Stimulated activated CD4-positive, alpha-beta T cell treated with anti-CD3 and anti-CD28 coated beads, Interleukin-4, amount 100 ng/mL, for 48 hours (primary cell): ENCODE data around the gene LIN7C.

Source experiments
- DNase-seq, 2 donors: peaks; one replicate each; pipeline ENCODE4 v3.0.0-alpha.2; 2020; ENCODE audit warnings: low read depth in 2 of 2

Gene LIN7C

GRCh38 chr11:27507557-27508322 is 1.2 kb upstream of the LIN7C start:
- DNase-seq, result no peak

DNA sequence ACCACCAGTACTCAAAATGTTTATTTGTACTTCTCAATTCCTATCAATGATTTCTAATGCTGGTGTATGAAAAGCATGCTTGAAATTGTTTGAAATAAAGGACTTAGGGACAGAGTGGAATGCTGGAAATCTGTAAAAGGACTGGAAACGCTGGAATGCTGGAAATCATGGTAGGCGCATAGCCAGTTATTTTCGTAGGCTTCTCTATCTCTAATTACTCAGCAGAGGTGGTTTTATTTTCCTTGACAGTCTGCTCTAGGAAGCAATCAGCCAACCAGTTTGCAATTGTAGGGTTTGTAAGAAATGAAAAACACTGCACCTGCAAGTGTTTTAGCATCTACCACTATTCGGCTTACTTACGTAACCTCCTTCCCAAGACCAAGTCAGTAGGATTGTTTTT is 788 bp downstream of the LIN7C start:
- no peak for DNase-seq

DNA sequence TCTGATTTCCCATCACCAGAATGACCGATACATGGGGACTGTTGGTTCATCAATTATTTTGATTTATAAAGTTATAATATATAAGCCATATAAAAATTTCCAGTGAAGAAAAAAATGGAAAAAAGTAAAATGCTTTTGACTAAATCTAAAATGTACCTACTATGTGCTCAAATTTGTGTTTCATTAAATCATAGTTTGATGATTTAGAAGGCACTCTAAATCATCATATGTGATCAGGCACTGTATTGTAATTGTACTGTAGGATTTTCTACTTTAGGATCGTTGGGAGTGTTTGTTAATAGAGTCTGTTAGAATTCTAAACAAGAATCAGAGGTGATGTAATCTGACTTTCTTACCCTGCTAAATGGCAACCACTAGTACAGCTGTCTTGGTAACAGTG is 2.4 kb downstream of the LIN7C start:
- DNase-seq, result no peak

- DNase-seq, result no peak
Observed at GRCh38 chr11:27501100-27501499, 5.5 kb downstream of the LIN7C start.

DNA sequence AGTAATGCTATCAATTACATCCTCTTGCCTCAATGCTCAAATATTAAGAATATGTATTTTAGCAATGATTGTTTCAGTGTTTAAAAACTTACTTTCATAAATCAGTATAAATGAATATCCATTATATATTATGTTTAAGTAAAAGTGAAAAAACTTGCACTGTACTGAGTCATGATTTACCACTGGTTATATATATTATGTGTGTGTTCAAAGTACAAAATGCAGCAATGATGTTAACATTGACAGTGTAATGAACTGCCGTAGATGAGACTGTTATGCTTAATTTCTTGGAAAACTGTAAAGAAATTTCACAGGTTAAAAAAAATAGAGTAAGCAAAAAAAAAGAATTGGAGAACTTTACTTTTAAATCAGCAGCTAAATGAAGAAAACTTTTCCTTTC is 8.7 kb downstream of the LIN7C start:
- no peak for DNase-seq

- no peak for DNase-seq
Observed at GRCh38 chr11:27497284-27497866, 9.2 kb downstream of the LIN7C start.

- no peak for DNase-seq
Observed at GRCh38 chr11:27496461-27496860, 10.1 kb downstream of the LIN7C start.

DNA sequence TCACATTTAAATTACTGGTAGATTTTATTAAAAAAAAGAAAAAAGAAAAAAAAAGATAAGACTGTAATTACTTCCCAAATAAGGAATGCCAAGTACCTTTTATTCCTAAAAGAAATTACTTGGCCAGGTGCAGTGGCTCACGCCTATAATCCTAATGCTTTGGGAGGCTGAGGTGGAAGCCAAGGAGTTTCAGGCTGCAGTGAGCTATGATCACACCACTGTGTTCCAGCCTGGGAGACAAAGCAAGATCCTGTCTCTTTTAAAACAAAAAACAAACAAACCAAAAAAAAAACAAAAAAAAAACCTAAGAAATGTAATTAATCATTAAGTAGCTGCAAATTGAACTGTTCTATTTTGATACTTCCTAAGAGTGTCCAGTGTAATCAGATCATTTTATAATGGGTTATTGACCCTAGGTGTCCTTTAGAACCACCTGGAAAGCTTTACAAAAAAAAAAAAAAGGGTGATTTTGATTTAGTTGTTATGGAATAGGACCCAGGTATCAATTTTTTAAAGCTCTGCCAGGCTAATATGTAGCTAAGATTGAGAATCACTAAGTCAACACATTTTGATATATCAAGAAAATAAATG is 10.8 kb downstream of the LIN7C start:
- DNase-seq, result no peak

GRCh38 chr11:27489092-27489491 is 17.5 kb downstream of the LIN7C start:
- no peak for DNase-seq

DNA sequence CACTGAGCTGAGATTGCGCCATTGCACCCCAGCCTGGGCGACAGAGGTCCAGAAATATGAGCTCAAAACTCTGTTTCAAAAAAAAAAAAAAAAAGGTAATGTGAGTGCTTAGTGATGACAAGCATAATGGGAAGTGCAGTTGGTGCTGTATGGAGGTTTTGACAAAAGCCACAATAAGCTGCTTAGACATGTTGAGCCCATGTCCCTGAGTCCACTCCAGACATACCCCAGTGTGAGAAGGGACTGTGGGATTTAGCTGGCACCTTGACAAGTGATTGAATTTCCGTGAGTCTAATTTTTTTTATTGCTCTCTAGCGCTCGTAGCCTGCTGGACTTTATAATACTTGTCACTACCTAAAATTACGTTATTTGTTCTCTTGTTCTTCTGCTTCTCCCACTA is 18.9 kb downstream of the LIN7C start:
- no peak for DNase-seq

DNA sequence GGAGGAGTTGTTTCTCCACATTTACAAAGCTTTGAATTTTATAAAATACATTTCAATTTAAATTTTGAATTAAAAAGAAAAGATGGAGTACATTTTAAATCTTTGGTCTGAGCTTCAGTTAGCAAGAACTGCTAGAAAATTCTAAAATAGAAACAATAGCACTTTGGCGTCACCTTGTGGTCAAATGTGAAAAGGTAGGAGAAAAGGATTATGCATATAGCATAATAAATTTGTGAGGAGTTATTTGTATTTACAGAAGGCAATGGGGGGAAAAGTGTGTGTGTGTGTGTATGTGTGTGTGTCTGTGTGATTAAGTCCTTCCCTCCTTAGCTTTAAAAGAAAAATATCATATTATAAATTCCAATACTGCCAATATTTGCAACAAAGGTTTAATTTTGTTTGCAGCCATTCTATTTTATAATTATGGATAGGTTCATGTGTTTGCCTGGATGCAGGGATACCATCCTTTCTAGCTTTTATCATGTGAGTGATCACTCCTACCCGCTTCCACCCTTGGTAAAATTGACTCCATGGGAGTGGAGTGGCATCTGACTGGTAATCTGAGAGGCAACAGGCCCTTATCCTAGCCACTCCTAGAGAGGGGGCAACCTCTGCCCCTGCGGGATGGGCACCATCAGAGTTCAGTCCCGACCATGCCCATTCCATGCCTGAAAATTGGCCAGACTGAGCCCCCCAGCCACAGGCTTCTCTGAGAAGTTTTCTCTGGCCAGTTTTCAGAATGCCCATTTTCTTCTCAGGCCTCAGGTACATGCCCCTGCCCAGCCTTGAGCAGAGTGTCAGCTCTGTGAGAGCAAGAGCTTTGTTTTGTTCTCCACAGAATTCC is 20.4 kb downstream of the LIN7C start:
- DNase-seq, result no peak

DNA sequence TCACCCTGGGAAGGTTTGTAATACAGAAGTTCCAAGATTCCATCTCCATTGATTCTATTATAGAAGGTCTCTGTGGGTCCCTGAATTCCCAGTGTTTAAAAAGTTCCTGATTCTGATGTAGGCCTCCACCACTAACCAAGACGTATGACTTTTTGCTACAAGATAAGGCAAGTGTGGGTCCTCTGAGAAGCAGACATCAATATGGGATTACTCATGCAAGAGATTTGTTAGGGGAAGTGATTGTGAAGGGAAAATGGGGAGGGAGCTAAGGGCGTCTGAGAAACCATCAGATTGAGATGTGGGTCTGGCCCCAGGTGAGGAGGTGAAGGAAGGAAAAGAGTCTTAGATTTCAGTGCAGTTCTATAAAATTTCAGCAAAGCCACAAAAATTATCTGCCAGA is 23.8 kb downstream of the LIN7C start:
- no peak for DNase-seq

- DNase-seq, result no peak
Observed at GRCh38 chr11:27481992-27482391, 24.6 kb downstream of the LIN7C start.

- DNase-seq, result no peak
Observed at GRCh38 chr11:27477831-27478230, 28.7 kb downstream of the LIN7C start.

GRCh38 chr11:27477243-27477642 is 29.3 kb downstream of the LIN7C start:
- DNase-seq, result no peak

- DNase-seq, result no peak
Observed at GRCh38 chr11:27475622-27476021, 30.9 kb downstream of the LIN7C start.

- DNase-seq, result no peak
Observed at GRCh38 chr11:27473017-27473406, 33.6 kb downstream of the LIN7C start.

DNA sequence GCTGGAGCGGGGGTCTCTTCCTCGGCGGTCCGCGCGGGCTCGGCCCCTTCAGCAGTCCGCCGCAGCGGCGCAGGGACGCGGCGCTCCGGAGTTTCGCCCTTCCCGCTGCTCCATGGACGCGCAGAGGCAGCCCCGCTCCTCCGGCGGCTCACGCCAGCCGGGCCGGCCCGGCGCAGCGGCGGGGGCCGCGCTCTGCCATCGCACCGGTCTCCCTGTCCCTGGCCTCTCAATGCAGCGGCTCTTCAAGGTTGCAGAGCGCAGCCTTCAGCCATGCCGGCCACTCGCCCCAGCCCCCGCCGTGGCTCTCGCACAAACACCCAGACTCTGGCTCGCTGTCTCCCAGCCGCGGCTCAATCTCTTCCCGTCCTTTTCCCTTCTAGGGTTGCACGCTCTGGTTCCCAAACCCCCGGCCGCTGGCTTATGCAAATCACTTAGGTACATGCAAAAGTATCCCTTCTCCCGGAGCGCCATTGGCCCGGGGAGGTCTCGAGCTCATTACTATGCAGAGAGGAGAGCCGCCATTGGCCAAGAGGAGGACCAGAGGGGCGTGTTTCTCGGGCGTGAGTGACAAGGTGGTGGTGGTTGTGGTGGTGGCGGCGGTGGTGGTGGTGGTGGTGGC is 34.1 kb downstream of the LIN7C start, which contains the start of gene LGR4:
TSS of gene LGR4 (minus strand) at position 393 of the 619 bp plus-strand sequence. CDS start 488 bp downstream, outside the sequence.
- peak; percentile 54 to 66 for DNase-seq

- peak in 1 of 2 donors; percentile 2 for DNase-seq
Observed at GRCh38 chr11:27471589-27472397, 34.8 kb downstream of the LIN7C start.

DNA sequence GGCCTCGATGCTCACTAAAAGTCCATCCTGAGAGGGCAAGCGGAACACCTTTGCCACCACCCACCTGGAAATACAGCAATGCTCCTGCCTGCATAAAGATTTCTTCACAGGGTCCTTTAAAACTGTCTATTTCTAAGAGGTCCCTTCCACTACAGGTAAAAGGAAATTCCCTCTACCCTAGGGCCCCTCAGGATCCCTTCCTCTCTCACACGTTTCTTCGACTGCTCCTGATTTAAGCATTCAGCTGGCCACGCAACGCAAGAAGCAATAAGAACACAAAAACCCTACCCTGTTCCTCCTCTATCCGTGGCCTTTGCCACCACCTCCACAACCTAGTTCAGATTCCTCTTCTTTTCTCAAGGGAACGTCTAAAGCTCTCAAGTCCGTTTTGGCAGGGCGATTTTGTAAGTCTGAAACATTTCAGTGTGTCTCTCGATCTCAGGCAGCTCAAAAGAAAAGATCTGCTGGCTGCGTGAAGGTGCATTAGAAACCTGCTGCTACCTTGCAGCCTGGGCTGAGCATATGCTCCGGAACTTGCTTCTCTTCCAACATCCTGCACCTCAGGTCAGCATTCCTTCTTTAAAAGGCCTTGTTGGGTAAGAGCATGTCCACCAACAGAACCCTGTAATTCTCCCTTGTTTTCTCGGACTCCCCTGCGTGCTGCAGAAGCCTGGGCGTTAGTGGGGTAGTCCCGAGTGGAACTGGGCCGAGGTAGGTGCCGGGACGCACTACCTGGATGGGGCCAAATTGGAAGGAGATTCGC is 35.6 kb downstream of the LIN7C start:
- DNase-seq, result no peak
